Tibial nerve (tissue), 4 donors: ENCODE data around the gene PSMC1.

Experiments used
- CTCF ChIP-seq, 5 experiments: fragments of 200-600 bp in 3 of 5; fragments of 450-650 bp in 2 of 5; sonication (generic) in 3 of 5; IDR thresholded peaks; one replicate each; pipeline ENCODE4 v1.5.1; 2016 to 2019; ENCODE audit warnings: antibody characterized with exemption in 5 of 5, mild to moderate bottlenecking in 3 of 5, moderate library complexity in 2 of 5
- EP300 ChIP-seq, 2 donors: sonication (generic); formaldehyde crosslinking; IDR thresholded peaks; one replicate each; pipeline ENCODE4 v1.6.1; 2017; ENCODE audit warnings: antibody characterized with exemption in 2 of 2, mild to moderate bottlenecking in 1 of 2
- POLR2A ChIP-seq, 2 donors: fragments of 450-650 bp; IDR thresholded peaks; one replicate each; pipeline ENCODE4 v1.6.1; 2017; ENCODE audit warnings: antibody characterized with exemption in 2 of 2, mild to moderate bottlenecking in 2 of 2, moderate library complexity in 2 of 2

- TF ChIP-seq CTCF (IDR thresholded peaks at IDR 0.05) (peak; percentile 44 to 65 (median 54)), POLR2A (IDR thresholded peaks at IDR 0.05) (no peak), EP300 (IDR thresholded peaks at IDR 0.05) (no peak)
These were observed 45.3 kb downstream of the PSMC1 start for GRCh38 chr14:90301668-90302090.
